GM23248 (cell line): ENCODE results near the gene ALPI. TPM values are rescaled to one million over a fixed set of nuclear protein-coding genes. Genes with fewer than 3 reads are reported as not detected.
"Not testable (repeated sequence)": the region's sequence is repeated elsewhere in the genome, so short reads cannot be mapped to it uniquely, and the experiment has no call there.

Experiments
- DNase-seq: peaks from one replicate; pipeline ENCODE4 v3.0.0-alpha.2; 2015
- H2AFZ ChIP-seq: fragments of 200-600 bp; sonication (generic); 2 replicates; pipeline ENCODE4 v1.6.1; 2016; ENCODE audit warnings: antibody characterized with exemption
- H3F3A ChIP-seq: fragments of 200-600 bp; sonication (generic); 2 replicates; pipeline ENCODE4 v1.6.1; 2016; ENCODE audit warnings: mild to moderate bottlenecking, antibody characterized with exemption, mixed run types; ENCODE audit not compliant: insufficient read depth
- H3K27ac ChIP-seq: fragments of 200-600 bp; sonication (generic); 2 replicates; pipeline ENCODE4 v1.5.1; 2016; ENCODE audit warnings: mild to moderate bottlenecking
- H3K27me3 ChIP-seq: fragments of 200-600 bp; sonication (generic); replicated peaks from 2 replicates; pipeline ENCODE4 v1.6.1; 2016; ENCODE audit warnings: mild to moderate bottlenecking; ENCODE audit not compliant: insufficient read depth
- H3K36me3 ChIP-seq: fragments of 200-600 bp; sonication (generic); 2 replicates; pipeline ENCODE4 v1.6.1; 2016; ENCODE audit warnings: low read depth, mild to moderate bottlenecking
- H3K4me1 ChIP-seq: fragments of 200-600 bp; sonication (generic); 2 replicates; pipeline ENCODE4 v1.6.1; 2016; ENCODE audit warnings: mild to moderate bottlenecking; ENCODE audit not compliant: insufficient read depth
- H3K4me2 ChIP-seq: fragments of 200-600 bp; sonication (generic); one replicate; pipeline ENCODE4 v1.6.1; 2016; ENCODE audit warnings: mild to moderate bottlenecking; ENCODE audit not compliant: unreplicated experiment
- H3K4me3 ChIP-seq: fragments of 200-600 bp; sonication (generic); 2 replicates; pipeline ENCODE4 v1.5.1; 2016; ENCODE audit warnings: mild to moderate bottlenecking
- H3K79me2 ChIP-seq: fragments of 200-600 bp; sonication (generic); 2 replicates; pipeline ENCODE4 v1.6.1; 2016; ENCODE audit warnings: mild to moderate bottlenecking; ENCODE audit not compliant: insufficient read depth
- H3K9ac ChIP-seq: fragments of 200-600 bp; sonication (generic); 2 replicates; pipeline ENCODE4 v1.6.1; 2016; ENCODE audit warnings: mild to moderate bottlenecking
- H3K9me2 ChIP-seq: fragments of 200-600 bp; sonication (generic); 2 replicates; pipeline ENCODE4 v1.6.1; 2016; ENCODE audit warnings: mixed run types, mild to moderate bottlenecking, moderate library complexity; ENCODE audit not compliant: insufficient read depth
- H3K9me3 ChIP-seq: fragments of 200-600 bp; sonication (generic); one replicate; pipeline ENCODE4 v1.6.1; 2017; ENCODE audit warnings: low read depth
- H4K20me1 ChIP-seq: fragments of 200-600 bp; sonication (generic); 2 replicates; pipeline ENCODE4 v1.6.0; 2016; ENCODE audit not compliant: insufficient read depth
- EZH2 ChIP-seq: fragments of 200-600 bp; sonication (generic); IDR thresholded peaks from 2 replicates; pipeline ENCODE4 v1.6.1; 2018; ENCODE audit warnings: antibody characterized with exemption, mild to moderate bottlenecking; ENCODE audit not compliant: insufficient read depth, poor library complexity, severe bottlenecking
- EZH2phosphoT487 ChIP-seq: fragments of 200-600 bp; sonication (generic); IDR thresholded peaks from 2 replicates; pipeline ENCODE4 v1.6.1; 2018; ENCODE audit warnings: antibody characterized with exemption, moderate library complexity, mild to moderate bottlenecking, low read depth; ENCODE audit not compliant: insufficient read depth
- WGBS, 2 experiments: methylation state at CpG; one replicate each; pipeline ENCODE4 v1.1.6; 2015 to 2017; ENCODE audit warnings: low lambda C conversion rate in 2 of 2, low coverage in 1 of 2; ENCODE audit errors: missing lambda C conversion rate in 2 of 2; 5-methylcytosine and 5-hydroxymethylcytosine counted together
- in situ Hi-C: fragments of 300-500 bp; cut with MboI; formaldehyde crosslinking; loops from 2 replicates; pipeline ENCODE4 v1.15.0; 2020
- polyA plus RNA-seq: library from polyadenylated mRNA; unstranded; fragments of >200 nt; fragmentation: Nextera tagmentation; extraction: Ambion mirVana; gene quantifications from 2 replicates; pipeline ENCODE4 v1.2.1, GENCODE V29; 2016
- total RNA-seq: library from RNA; depleted of rRNA; stranded (reverse); fragments of >200 nt; shearing (Covaris generic); gene quantifications from 2 replicates; pipeline ENCODE4 v1.2.3, GENCODE V29; 2014; rRNA removed

The ALPI gene
- total RNA-seq (not detected in 2 replicates), polyA plus RNA-seq (not detected in 2 replicates)

GRCh38 chr2:232455426-232456255 is at the start of gene ALPI:
Gene ALPI, plus strand, starts transcription at chr2:232456153. Its CDS starts 47 bp downstream, at chr2:232456200.
- TF ChIP-seq EZH2 (no peak), EZH2phosphoT487 (no peak)
- no peaks in the 10 kb centered on the region for H3K36me3 ChIP-seq
- no peaks in the 10 kb centered on the region for H3K4me1 ChIP-seq
- in situ Hi-C loops, result no loop called here
- no peak within 1 kb of the TSS for H3K4me2 ChIP-seq
- DNase-seq, result no peak
- peaks cover 34% of the 10 kb centered on the region for H3K27me3 ChIP-seq
- no peaks in the 10 kb centered on the region for H3K9me3 ChIP-seq
- 43 to 45% methylated on average over 13 to 14 of the region's 14 CpGs for WGBS, 2 experiments
- no peaks in the 10 kb centered on the region for H3K9me2 ChIP-seq
- no peaks in the 10 kb centered on the region for H4K20me1 ChIP-seq
- H2AFZ ChIP-seq, result no peak within 1 kb of the TSS
- H3F3A ChIP-seq, result no peaks in the 10 kb centered on the region
- H3K4me3 ChIP-seq, result no peak within 1 kb of the TSS
- H3K79me2 ChIP-seq, result no peaks in the 10 kb centered on the region
- H3K9ac ChIP-seq, result no peak within 1 kb of the TSS
- no peak within 1 kb of the TSS for H3K27ac ChIP-seq

GRCh38 chr2:232406556-232407310 is 49.2 kb upstream of the ALPI start, which contains the start of gene ALPG:
Gene ALPG, plus strand, starts transcription at chr2:232406844. Its CDS starts 51 bp downstream, at chr2:232406895.
- Histone ChIP-seq H3K27ac (no peak within 1 kb of the TSS), H3K9me2 (no peaks in the 10 kb centered on the region), H3K36me3 (no peaks in the 10 kb centered on the region), H3K4me3 (no peak within 1 kb of the TSS), H3K79me2 (no peaks in the 10 kb centered on the region), H3K9ac (no peak within 1 kb of the TSS), H3F3A (no peaks in the 10 kb centered on the region), H3K4me2 (no peak within 1 kb of the TSS), H3K9me3 (no peaks in the 10 kb centered on the region), H4K20me1 (no peaks in the 10 kb centered on the region), H3K27me3 (peaks cover 16% of the 10 kb centered on the region; the same call in 1 of the 2 replicates), H3K4me1 (no peaks in the 10 kb centered on the region), H2AFZ (no peak within 1 kb of the TSS)
- WGBS, 2 experiments, result 62 to 69% methylated on average over 11 to 17 of the region's 17 CpGs
- no peak for TF ChIP-seq EZH2phosphoT487
- no peak for DNase-seq
- in situ Hi-C loops, result no loop called here

GRCh38 chr2:232407428-232408150 is 48.4 kb upstream of the ALPI start:
- H3K9me2 ChIP-seq, H3F3A ChIP-seq, H2AFZ ChIP-seq, H3K4me2 ChIP-seq, H3K27ac ChIP-seq, DNase-seq, H3K9ac ChIP-seq, in situ Hi-C loops, H3K4me1 ChIP-seq, H4K20me1 ChIP-seq, H3K79me2 ChIP-seq, H3K9me3 ChIP-seq, H3K36me3 ChIP-seq, H3K4me3 ChIP-seq: not testable (repeated sequence)
- peaks cover 19% of the 10 kb centered on the region; the same call in 1 of the 2 replicates for H3K27me3 ChIP-seq
- WGBS, 2 experiments, result 67 to 72% methylated on average over 25 to 30 of the region's 30 CpGs

- H3K4me2 ChIP-seq, H3K27ac ChIP-seq, H3K36me3 ChIP-seq, H3K4me3 ChIP-seq, H3K9me3 ChIP-seq, H4K20me1 ChIP-seq, H3K9me2 ChIP-seq, H2AFZ ChIP-seq, H3F3A ChIP-seq, H3K4me1 ChIP-seq, in situ Hi-C loops, H3K79me2 ChIP-seq, H3K9ac ChIP-seq, DNase-seq: not testable (repeated sequence)
- H3K27me3 ChIP-seq, result peaks cover 19% of the 10 kb centered on the region
- 80% methylated on average over 3 of the region's 10 CpGs; no CpG with 5 or more reads in 1 of the 2 experiments for whole genome bisulfite sequencing, 2 experiments
Observed at GRCh38 chr2:232408269-232408668, 47.7 kb upstream of the ALPI start.

- in situ Hi-C loops, result not testable (repeated sequence)
Observed at GRCh38 chr2:232409617-232410016, 46.3 kb upstream of the ALPI start.

More at GRCh38 chr2:232409617-232410016, 46.3 kb upstream of the ALPI start:
- WGBS, 2 experiments, result 54 to 82% methylated on average over 9 to 40 of the region's 40 CpGs
- H3K4me2 ChIP-seq, H4K20me1 ChIP-seq, H3K9me2 ChIP-seq, H3K36me3 ChIP-seq, H3K4me1 ChIP-seq, H3K9ac ChIP-seq, H3K27ac ChIP-seq, DNase-seq, H2AFZ ChIP-seq, H3K79me2 ChIP-seq, H3K9me3 ChIP-seq, H3F3A ChIP-seq, H3K4me3 ChIP-seq: not testable (repeated sequence)
- H3K27me3 ChIP-seq, result peaks cover 26% of the 10 kb centered on the region
